Measurements from ENCODE around the gene PERCC1.
"Not testable (repeated sequence)": the region's sequence is repeated elsewhere in the genome, so short reads cannot be mapped to it uniquely, and the experiment has no call there.

The PERCC1 gene

DNA sequence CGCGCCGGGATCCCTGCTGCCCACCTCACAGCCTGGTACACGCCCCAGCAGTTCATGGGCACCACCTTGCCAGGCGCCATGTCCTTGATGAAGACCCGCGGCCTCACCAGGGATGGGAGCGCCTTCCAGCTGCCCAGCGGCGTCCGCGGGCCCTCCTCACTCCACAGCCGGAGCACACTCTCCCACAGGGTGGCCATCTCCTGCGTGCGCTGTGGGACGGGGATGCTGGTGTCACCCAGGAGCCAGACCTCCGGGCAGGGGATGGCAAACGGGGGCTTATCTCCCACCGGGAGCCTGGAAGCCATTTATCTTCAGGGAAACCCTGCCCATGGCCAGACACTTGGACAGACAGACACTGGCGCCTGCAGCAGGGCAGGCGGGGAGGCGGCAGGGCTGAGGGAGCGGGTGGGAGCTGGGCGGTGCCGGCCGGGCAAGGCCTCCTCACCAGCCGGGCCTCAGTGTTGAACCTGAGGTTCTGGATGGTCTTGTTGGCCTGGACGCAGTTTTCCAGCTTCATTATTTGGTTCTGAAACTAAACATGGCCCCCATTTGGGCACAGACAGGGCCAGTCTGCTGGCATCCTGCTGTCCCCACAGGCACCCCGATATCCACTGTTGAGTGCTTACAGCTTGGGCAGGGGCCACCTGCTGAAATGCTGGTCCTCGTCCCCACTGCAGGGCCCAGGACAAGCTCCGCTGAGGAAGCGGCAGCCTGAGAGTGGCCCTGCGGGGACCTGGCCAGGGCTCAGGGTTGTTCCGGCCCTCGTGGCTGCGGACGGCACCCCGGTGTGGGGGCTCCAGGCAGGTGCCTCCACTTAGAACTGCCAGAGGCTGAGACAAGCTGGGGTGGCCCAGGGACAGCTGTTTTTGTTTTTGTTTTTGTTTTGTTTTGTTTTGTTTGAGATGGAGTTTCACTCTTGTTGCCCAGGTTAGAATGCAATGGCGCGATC, 4.0 kb downstream of the PERCC1 start:
- ATAC-seq (replicated peaks) (no peak), DNase-seq (no peak)
- Mint-ChIP-seq H3K4me1 (peaks cover 4 to 5% of the 10 kb centered on the region in 2 donors), H3K9me3 (no peaks in the 10 kb centered on the region), H3K27me3 (peaks cover 0 to 3% of the 10 kb centered on the region in 2 donors), H3K36me3 (peaks cover 6 to 11% of the 10 kb centered on the region in 2 donors), H3K4me3 (no peak overlapping the region), H3K27ac (no peak overlapping the region)

GRCh38 chr16:1435921-1436697, 5.2 kb downstream of the PERCC1 start:
- no peaks in the 10 kb centered on the region for H3K27me3 Mint-ChIP-seq
- no peak overlapping the region for H3K27ac Mint-ChIP-seq
- DNase-seq (no peak), ATAC-seq (replicated peaks) (no peak)
- no peaks in the 10 kb centered on the region for H3K9me3 Mint-ChIP-seq
- peaks cover 0 to 2% of the 10 kb centered on the region in 2 donors for H3K4me1 Mint-ChIP-seq
- H3K36me3 Mint-ChIP-seq, result peaks cover 8 to 15% of the 10 kb centered on the region in 2 donors
- no peak overlapping the region for H3K4me3 Mint-ChIP-seq

GRCh38 chr16:1436731-1437355, 6.0 kb downstream of the PERCC1 start:
- no peak for ATAC-seq (replicated peaks)
- Mint-ChIP-seq H3K4me3 (no peak overlapping the region), H3K36me3 (peaks cover 9 to 15% of the 10 kb centered on the region in 2 donors), H3K9me3 (no peaks in the 10 kb centered on the region), H3K27me3 (no peaks in the 10 kb centered on the region), H3K4me1 (peaks cover 0 to 2% of the 10 kb centered on the region in 2 donors), H3K27ac (no peak overlapping the region)
- no peak for DNase-seq

GRCh38 chr16:1437606-1438005, 6.7 kb downstream of the PERCC1 start:
- H3K27me3 Mint-ChIP-seq, result no peaks in the 10 kb centered on the region
- DNase-seq, result no peak
- H3K9me3 Mint-ChIP-seq, result no peaks in the 10 kb centered on the region
- no peak overlapping the region for H3K27ac Mint-ChIP-seq
- no peaks in the 10 kb centered on the region for H3K4me1 Mint-ChIP-seq
- ATAC-seq (replicated peaks), result no peak
- no peak overlapping the region for H3K4me3 Mint-ChIP-seq
- peaks cover 9 to 15% of the 10 kb centered on the region in 2 donors for H3K36me3 Mint-ChIP-seq

- Mint-ChIP-seq H3K4me1 (no peaks in the 10 kb centered on the region), H3K4me3 (no peak overlapping the region), H3K36me3 (peaks cover 9 to 15% of the 10 kb centered on the region in 2 donors), H3K27ac (no peak overlapping the region), H3K9me3 (no peaks in the 10 kb centered on the region), H3K27me3 (no peaks in the 10 kb centered on the region)
- DNase-seq, result no peak
- ATAC-seq (replicated peaks), result no peak
Observed at GRCh38 chr16:1438229-1439057, 7.6 kb downstream of the PERCC1 start.

GRCh38 chr16:1439058-1439698, 8.3 kb downstream of the PERCC1 start:
- Mint-ChIP-seq H3K4me1 (no peaks in the 10 kb centered on the region), H3K9me3 (no peaks in the 10 kb centered on the region), H3K27ac (peak overlapping the region; percentile 42), H3K36me3 (peaks cover 9 to 15% of the 10 kb centered on the region in 2 donors), H3K27me3 (no peaks in the 10 kb centered on the region), H3K4me3 (no peak overlapping the region)
- ATAC-seq (replicated peaks) (no peak), DNase-seq (no peak)

- H3K36me3 Mint-ChIP-seq, result peaks cover 9 to 15% of the 10 kb centered on the region in 2 donors
- DNase-seq; H3K27ac Mint-ChIP-seq; ATAC-seq (replicated peaks); H3K27me3 Mint-ChIP-seq; H3K4me1 Mint-ChIP-seq; H3K4me3 Mint-ChIP-seq; H3K9me3 Mint-ChIP-seq: not testable (repeated sequence)
Observed at GRCh38 chr16:1439699-1440074, 8.8 kb downstream of the PERCC1 start.

DNA sequence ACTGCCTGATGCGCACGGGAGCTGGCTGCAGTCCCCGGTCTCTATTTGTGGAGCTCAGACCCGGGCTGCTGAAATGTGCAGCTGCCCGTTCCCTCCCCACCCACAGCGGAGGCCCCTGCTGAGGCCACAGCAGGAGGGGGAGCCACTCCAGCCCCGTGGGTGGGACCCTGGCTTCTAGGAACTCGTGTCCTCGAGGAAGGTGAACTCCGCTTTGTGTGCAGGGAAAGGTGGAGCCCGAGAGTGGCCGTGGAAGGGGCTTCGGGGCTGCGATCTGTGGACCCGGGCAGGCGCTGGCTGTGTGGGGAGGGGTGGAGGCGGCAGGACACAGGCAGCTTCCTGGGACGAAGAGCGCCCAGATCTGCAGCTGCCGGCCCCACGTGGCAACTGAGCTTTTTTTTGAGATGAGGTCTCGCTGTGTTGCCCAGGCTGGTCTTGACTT, 10.5 kb downstream of the PERCC1 start:
- Mint-ChIP-seq H3K4me3 (no peak overlapping the region), H3K4me1 (no peaks in the 10 kb centered on the region), H3K27ac (no peak overlapping the region), H3K27me3 (no peaks in the 10 kb centered on the region), H3K9me3 (no peaks in the 10 kb centered on the region), H3K36me3 (peaks cover 11 to 21% of the 10 kb centered on the region in 2 donors)
- no peak for DNase-seq
- ATAC-seq (replicated peaks), result no peak

DNA sequence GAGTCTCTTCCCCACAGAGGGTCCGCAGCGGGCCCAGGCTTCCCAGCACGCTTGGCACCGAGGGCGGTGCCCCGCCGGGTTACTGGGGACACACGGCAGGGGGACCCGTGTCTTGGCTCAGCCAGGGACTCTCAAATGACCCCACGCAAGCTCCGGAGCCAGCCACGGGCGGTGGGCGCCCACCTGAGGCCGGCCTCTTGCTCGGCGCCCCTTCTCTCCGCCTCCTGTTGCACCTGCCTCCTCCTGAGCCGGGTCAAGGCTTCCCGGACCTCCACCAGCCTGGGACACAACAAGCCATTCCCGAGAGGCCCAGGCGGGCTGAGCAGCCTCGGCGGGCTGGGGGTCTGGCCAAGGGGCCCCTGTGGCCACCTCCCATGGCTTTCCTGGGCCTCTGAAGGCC, 11.8 kb downstream of the PERCC1 start:
- no peaks in the 10 kb centered on the region for H3K27me3 Mint-ChIP-seq
- no peaks in the 10 kb centered on the region for H3K4me1 Mint-ChIP-seq
- ATAC-seq (replicated peaks), result no peak
- peaks cover 11 to 19% of the 10 kb centered on the region in 2 donors for H3K36me3 Mint-ChIP-seq
- no peaks in the 10 kb centered on the region for H3K9me3 Mint-ChIP-seq
- no peak overlapping the region for H3K4me3 Mint-ChIP-seq
- DNase-seq, result no peak
- no peak overlapping the region for H3K27ac Mint-ChIP-seq

GRCh38 chr16:1443403-1443973, 12.6 kb downstream of the PERCC1 start:
- no peaks in the 10 kb centered on the region for H3K27me3 Mint-ChIP-seq
- H3K4me3 Mint-ChIP-seq, result no peak overlapping the region
- H3K27ac Mint-ChIP-seq, result no peak overlapping the region
- ATAC-seq (replicated peaks) (no peak), DNase-seq (no peak)
- peaks cover 17 to 19% of the 10 kb centered on the region in 2 donors for H3K36me3 Mint-ChIP-seq
- no peaks in the 10 kb centered on the region for H3K9me3 Mint-ChIP-seq
- H3K4me1 Mint-ChIP-seq, result no peaks in the 10 kb centered on the region

GRCh38 chr16:1443980-1444729, 13.3 kb downstream of the PERCC1 start, which contains the start of gene CCDC154:
Gene CCDC154 (minus strand): TSS chr16:1444556. CDS start chr16:1444322, 234 bp downstream.
- Mint-ChIP-seq H3K27me3 (no peaks in the 10 kb centered on the region), H3K36me3 (peaks cover 17 to 18% of the 10 kb centered on the region in 2 donors), H3K9me3 (no peaks in the 10 kb centered on the region), H3K4me3 (no peak within 1 kb of the TSS), H3K4me1 (no peaks in the 10 kb centered on the region), H3K27ac (peak within 1 kb of the TSS; percentile 87)
- ATAC-seq (replicated peaks) (peak in 1 of 2 donors; percentile 26), DNase-seq (no peak)

DNA sequence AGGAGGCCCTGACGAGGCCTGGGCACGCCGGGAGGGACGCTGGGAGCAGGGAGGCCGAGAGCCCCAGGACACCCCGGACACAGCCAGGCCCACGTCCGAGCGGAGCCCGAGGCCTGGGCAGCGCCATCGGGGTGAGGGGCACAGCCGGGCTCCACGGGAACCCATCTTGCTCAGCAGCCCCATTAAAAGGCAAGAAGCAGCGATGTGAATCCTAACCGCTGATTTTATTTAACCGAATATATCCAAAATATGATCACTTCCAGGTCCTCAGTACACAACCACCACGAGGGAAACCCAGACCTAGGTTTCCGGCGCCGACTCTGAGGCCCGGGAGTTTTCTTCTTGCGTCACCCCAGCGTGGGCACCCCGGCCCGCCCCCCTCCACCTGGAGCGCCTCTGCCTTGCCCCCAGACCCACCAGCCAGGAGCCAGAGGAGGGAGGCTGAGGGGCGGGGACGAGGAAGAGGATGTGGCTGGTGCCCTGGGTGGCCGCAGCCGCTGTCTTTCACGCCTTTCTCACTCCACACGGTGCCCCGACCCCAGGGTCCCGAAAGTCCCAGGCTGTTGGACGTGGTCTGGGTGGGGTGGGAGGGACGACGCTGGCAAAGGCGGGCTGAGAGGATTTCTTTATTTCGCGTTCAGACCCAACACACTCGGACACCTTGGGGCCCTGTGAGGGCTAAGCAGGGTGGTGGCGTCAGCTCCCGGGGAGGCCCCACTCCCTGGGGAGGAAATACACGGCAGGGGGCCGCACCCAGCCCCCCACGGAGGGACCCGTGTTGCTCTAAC, 14.0 kb downstream of the PERCC1 start:
- Mint-ChIP-seq H3K9me3 (no peaks in the 10 kb centered on the region), H3K27ac (peak overlapping the region; percentile 87), H3K4me1 (no peaks in the 10 kb centered on the region), H3K27me3 (no peaks in the 10 kb centered on the region), H3K4me3 (no peak overlapping the region), H3K36me3 (peaks cover 22% of the 10 kb centered on the region in 2 donors)
- ATAC-seq (replicated peaks), result peak in 1 of 2 donors; percentile 42
- no peak for DNase-seq
